Activated CD8-positive, alpha-beta T cell treated with anti-CD3 and anti-CD28 coated beads for 36 hours (primary cell): Measurements from ENCODE around the gene POMGNT2. TPM values are rescaled to one million over a fixed set of nuclear protein-coding genes. Genes with fewer than 3 reads are reported as not detected.

Experiments
- ATAC-seq: fragments of 200-7000 bp; cut with Tn5 transposase; one replicate; pipeline ENCODE4 v1.10.0; 2021; ENCODE audit warnings: mild to moderate bottlenecking, moderate library complexity
- CTCF ChIA-PET: fragments of 350-600 bp; sonication (Branson Sonifier 250); formaldehyde crosslinking; loops from one replicate; lab custom pipeline; 2021; ENCODE audit warnings: antibody characterized with exemption; lab: Charles Lee
- POLR2A ChIA-PET: fragments of 350-600 bp; sonication (Branson Sonifier 250); formaldehyde crosslinking; loops from one replicate; lab custom pipeline; 2021; ENCODE audit warnings: antibody characterized with exemption; lab: Charles Lee
- DNase-seq: peaks from one replicate; pipeline ENCODE4 v3.0.0-alpha.2; 2020
- H3K27ac Mint-ChIP-seq: one replicate; pipeline ENCODE4 v1.8.0; 2021; ENCODE audit warnings: mild to moderate bottlenecking, mixed read lengths
- H3K27me3 Mint-ChIP-seq: one replicate; pipeline ENCODE4 v1.8.0; 2021; ENCODE audit warnings: mixed read lengths
- H3K36me3 Mint-ChIP-seq: one replicate; pipeline ENCODE4 v1.8.0; 2021; ENCODE audit warnings: low read depth, mixed read lengths
- H3K4me1 Mint-ChIP-seq: one replicate; pipeline ENCODE4 v1.8.0; 2021; ENCODE audit warnings: low read depth, mixed read lengths
- H3K4me3 Mint-ChIP-seq: one replicate; pipeline ENCODE4 v1.8.0; 2021; ENCODE audit warnings: mild to moderate bottlenecking, moderate library complexity, mixed read lengths
- H3K9me3 Mint-ChIP-seq: one replicate; pipeline ENCODE4 v1.8.0; 2021; ENCODE audit warnings: mixed read lengths
- intact Hi-C: fragments of 100-400 bp; cut with micrococcal nuclease; formaldehyde crosslinking; loops from one replicate; pipeline ENCODE4 v1.10.0; 2022
- total RNA-seq, 2 experiments: library from RNA; stranded (reverse); gene quantifications; one replicate each; pipeline ENCODE4 v1.2.3, GENCODE V29; 2021
- TF ChIP-seq, protein P1 (sequence below): fragments of 200-600 bp; IDR thresholded peaks from one replicate; pipeline ENCODE4 v1.8.0; 2022; ENCODE audit warnings: antibody characterized with exemption, mild to moderate bottlenecking

The POMGNT2 gene
- total RNA-seq, 2 experiments from 2014 or later = 11.9 to 12.0 TPM

DNA sequence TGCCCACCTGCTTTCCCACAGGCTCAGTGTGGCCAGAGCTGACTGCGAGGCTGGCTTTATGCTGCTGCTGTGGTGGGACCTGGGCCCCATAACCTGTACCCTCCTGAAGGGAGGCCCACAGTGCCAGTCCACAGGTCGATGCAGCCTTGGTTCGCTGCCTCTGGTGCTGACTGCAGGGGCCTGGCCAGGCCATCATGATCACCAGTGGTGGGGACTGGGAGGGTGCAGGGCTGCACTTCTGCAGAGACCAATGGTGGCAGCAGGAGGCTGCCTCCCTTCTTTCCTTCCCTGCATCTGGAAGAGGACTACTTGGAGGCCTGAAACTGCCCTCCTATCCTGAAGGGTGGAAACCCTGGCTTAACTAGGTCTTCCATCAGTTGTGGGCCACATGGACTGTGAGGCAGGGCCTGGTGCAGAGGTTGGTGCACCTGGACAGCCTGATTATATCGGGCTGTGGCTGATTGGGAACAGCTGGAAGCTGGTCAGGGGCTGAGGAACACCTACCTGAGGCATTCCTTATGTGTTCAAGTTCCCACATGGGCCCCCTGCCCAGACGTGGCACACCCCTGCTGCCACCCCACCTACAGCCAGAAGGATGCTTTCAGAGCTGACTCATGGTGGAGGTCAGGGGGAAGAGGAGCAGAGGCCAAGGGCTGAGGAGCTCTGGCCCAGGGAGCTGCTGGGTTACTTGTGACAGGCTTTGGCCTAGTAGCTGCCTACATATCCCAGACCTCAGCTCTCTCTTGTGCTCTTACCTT is 29.8 kb downstream of the POMGNT2 start:
- no peak overlapping the region for H3K4me3 Mint-ChIP-seq
- CTCF ChIA-PET = interaction anchor here (4.0 kb wide), 1 partner anchor 115 kb away, joined by 19 read pairs; no protein-coding TSS in a partner anchor

DNA sequence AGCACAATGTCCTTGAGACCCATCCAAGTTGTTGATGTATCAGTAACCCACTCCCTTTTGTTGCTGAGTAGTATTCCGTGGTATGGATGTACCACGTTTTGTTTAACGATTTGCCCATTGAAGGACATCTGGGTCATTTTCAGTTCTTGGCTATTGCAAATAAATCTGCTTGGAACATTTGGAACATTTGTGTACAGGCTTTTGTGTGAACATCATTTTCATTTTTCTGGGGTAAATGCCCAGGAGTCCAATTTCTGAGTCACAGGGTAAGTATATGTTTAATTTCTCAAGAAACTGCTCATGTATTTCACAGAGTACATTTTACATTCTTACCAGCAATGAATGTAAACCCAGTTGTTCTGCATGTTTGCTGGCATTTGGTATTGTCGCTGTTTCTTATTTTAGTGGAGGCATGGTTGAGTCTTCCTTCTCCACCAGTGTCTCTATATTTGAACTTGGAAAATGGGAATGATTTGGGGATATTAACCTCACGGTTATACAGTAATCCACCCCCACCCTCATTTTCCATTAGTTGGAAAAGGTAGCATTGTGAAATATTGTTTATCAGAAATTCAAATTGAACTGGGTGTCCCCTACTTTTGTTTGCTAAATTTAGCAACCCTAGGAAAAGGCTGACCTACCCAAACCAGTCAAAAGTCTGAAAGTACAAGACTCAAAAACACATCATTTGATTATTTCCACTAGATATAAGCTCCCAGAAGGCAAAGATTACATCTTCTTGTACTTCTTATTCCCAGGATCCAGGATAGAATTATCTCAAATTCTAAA is 30.8 kb downstream of the POMGNT2 start:
- ATAC-seq (no peak), DNase-seq (no peak)
- ChIA-PET POLR2A (no interaction called here), CTCF (interaction anchor here (4.0 kb wide), 1 partner anchor 114 kb away, joined by 19 read pairs; no protein-coding TSS in a partner anchor)
- H3K36me3 Mint-ChIP-seq = peaks cover 10% of the 10 kb centered on the region
- intact Hi-C loops = loop anchor here (10.0 kb wide), 1 partner anchor 110 kb away; no protein-coding TSS in a partner anchor
- TF ChIP-seq, protein P1, sequence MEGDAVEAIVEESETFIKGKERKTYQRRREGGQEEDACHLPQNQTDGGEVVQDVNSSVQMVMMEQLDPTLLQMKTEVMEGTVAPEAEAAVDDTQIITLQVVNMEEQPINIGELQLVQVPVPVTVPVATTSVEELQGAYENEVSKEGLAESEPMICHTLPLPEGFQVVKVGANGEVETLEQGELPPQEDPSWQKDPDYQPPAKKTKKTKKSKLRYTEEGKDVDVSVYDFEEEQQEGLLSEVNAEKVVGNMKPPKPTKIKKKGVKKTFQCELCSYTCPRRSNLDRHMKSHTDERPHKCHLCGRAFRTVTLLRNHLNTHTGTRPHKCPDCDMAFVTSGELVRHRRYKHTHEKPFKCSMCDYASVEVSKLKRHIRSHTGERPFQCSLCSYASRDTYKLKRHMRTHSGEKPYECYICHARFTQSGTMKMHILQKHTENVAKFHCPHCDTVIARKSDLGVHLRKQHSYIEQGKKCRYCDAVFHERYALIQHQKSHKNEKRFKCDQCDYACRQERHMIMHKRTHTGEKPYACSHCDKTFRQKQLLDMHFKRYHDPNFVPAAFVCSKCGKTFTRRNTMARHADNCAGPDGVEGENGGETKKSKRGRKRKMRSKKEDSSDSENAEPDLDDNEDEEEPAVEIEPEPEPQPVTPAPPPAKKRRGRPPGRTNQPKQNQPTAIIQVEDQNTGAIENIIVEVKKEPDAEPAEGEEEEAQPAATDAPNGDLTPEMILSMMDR = no peak
- no peak overlapping the region for H3K4me3 Mint-ChIP-seq
- no peak overlapping the region for H3K27ac Mint-ChIP-seq
- H3K27me3 Mint-ChIP-seq = no peaks in the 10 kb centered on the region
- peaks cover 3% of the 10 kb centered on the region for H3K4me1 Mint-ChIP-seq
- no peaks in the 10 kb centered on the region for H3K9me3 Mint-ChIP-seq

More for the DNA sequence above, 29.8 kb downstream of the POMGNT2 start:
- peaks cover 19% of the 10 kb centered on the region for H3K36me3 Mint-ChIP-seq
- no peak for ATAC-seq
- no peaks in the 10 kb centered on the region for H3K9me3 Mint-ChIP-seq
- TF ChIP-seq, protein P1 = no peak
- DNase-seq = no peak
- H3K4me1 Mint-ChIP-seq = peaks cover 3% of the 10 kb centered on the region
- H3K27me3 Mint-ChIP-seq = no peaks in the 10 kb centered on the region
- no peak overlapping the region for H3K27ac Mint-ChIP-seq
- intact Hi-C loops = loop anchor here (10.0 kb wide), 1 partner anchor 111 kb away; no protein-coding TSS in a partner anchor
- POLR2A ChIA-PET = no interaction called here

DNA sequence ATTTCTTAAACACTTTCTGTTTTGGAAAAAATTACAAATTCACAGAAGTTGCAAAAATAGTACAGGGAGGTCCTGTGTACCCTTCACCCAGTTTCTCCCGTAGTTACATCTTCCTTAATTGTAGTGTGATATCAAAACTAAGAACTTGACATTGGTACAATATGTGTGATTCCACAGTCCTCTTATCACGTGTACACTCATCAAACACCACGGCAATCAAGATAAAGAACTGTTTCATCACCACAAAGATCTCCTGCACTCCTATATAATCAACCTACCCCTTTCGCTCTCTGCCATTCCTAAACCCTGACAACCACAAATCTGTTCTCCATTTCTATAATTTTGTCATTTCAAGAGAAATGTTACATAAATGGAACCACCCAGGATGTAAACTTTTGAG is 31.4 kb downstream of the POMGNT2 start:
- CTCF ChIA-PET = interaction anchor here (1.3 kb wide), 1 partner anchor 112 kb away, joined by 5 read pairs; no protein-coding TSS in a partner anchor
- no peaks in the 10 kb centered on the region for H3K9me3 Mint-ChIP-seq
- TF ChIP-seq, protein P1 = no peak
- peaks cover 3% of the 10 kb centered on the region for H3K4me1 Mint-ChIP-seq
- no peaks in the 10 kb centered on the region for H3K27me3 Mint-ChIP-seq
- no peak overlapping the region for H3K4me3 Mint-ChIP-seq
- peaks cover 5% of the 10 kb centered on the region for H3K36me3 Mint-ChIP-seq
- H3K27ac Mint-ChIP-seq = no peak overlapping the region
- no peak for DNase-seq
- ATAC-seq = no peak
- intact Hi-C loops = loop anchor here (10.0 kb wide), 1 partner anchor 110 kb away; no protein-coding TSS in a partner anchor
- POLR2A ChIA-PET = no interaction called here

DNA sequence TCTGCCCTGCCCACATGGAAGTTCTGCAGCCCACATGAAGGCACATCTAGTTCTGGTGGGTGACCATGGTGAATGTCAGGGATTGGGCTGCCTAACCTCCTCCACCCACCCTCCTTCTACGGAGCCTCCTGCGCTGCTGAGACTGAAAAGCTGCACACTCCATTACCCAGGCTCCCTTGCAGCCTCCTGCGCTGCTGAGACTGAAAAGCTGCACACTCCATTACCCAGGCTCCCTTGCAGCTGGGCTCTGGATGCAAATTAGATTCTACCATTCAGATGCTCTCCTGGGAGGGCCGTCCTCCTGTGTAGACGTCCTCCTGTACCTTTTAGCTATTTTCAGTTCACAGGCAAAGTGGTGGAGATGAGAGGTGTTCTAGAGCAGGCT is 32.1 kb downstream of the POMGNT2 start:
- TF ChIP-seq, protein P1 = no peak
- H3K27ac Mint-ChIP-seq = no peak overlapping the region
- H3K9me3 Mint-ChIP-seq = no peaks in the 10 kb centered on the region
- DNase-seq = no peak
- intact Hi-C loops = loop anchor here (10.0 kb wide), 1 partner anchor 109 kb away; no protein-coding TSS in a partner anchor
- no peak for ATAC-seq
- H3K4me3 Mint-ChIP-seq = no peak overlapping the region
- H3K36me3 Mint-ChIP-seq = peaks cover 5% of the 10 kb centered on the region
- ChIA-PET POLR2A (no interaction called here), CTCF (interaction anchor here (1.3 kb wide), 1 partner anchor 112 kb away, joined by 5 read pairs; no protein-coding TSS in a partner anchor)
- peaks cover 3% of the 10 kb centered on the region for H3K4me1 Mint-ChIP-seq
- no peaks in the 10 kb centered on the region for H3K27me3 Mint-ChIP-seq
